Peyer's patch (tissue), 4 donors: ENCODE data around the gene KRTAP5-3.

ENCODE experiments used
- POLR2A ChIP-seq, 2 donors: fragments of 450-650 bp; IDR thresholded peaks; one replicate each; pipeline ENCODE4 v1.5.1; 2017; ENCODE audit warnings: antibody characterized with exemption in 2 of 2, mild to moderate bottlenecking in 2 of 2, moderate library complexity in 2 of 2
- TF ChIP-seq, protein P1 (sequence below), 6 experiments: fragments of 450-650 bp in 4 of 6; fragments of 200-600 bp in 2 of 6; sonication (generic) in 1 of 6; IDR thresholded peaks; one replicate each; pipeline ENCODE4 v1.5.1; 2017 to 2019; ENCODE audit warnings: antibody characterized with exemption in 6 of 6, mild to moderate bottlenecking in 3 of 6, moderate library complexity in 1 of 6

- TF ChIP-seq, protein P1, sequence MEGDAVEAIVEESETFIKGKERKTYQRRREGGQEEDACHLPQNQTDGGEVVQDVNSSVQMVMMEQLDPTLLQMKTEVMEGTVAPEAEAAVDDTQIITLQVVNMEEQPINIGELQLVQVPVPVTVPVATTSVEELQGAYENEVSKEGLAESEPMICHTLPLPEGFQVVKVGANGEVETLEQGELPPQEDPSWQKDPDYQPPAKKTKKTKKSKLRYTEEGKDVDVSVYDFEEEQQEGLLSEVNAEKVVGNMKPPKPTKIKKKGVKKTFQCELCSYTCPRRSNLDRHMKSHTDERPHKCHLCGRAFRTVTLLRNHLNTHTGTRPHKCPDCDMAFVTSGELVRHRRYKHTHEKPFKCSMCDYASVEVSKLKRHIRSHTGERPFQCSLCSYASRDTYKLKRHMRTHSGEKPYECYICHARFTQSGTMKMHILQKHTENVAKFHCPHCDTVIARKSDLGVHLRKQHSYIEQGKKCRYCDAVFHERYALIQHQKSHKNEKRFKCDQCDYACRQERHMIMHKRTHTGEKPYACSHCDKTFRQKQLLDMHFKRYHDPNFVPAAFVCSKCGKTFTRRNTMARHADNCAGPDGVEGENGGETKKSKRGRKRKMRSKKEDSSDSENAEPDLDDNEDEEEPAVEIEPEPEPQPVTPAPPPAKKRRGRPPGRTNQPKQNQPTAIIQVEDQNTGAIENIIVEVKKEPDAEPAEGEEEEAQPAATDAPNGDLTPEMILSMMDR (IDR thresholded peaks at IDR 0.05) = no peak
- TF ChIP-seq POLR2A (IDR thresholded peaks at IDR 0.05) = no peak
These were observed 4.1 kb downstream of the KRTAP5-3 start for GRCh38 chr11:1604181-1604580.
